ENCODE measurements around the gene MBNL3.

MBNL3 gene

GRCh38 chrX:132395645-132396044 lies 93.2 kb downstream of the MBNL3 start:
- no peak overlapping the region for H3K4me3 ChIP-seq (ENCODE audit: low read depth, low read length)
- no peak for TF ChIP-seq CTCF (IDR thresholded peaks at IDR 0.05; ENCODE audit: borderline replicate concordance, insufficient read depth, low read depth, low read length)

GRCh38 chrX:132395026-132395425 lies 93.8 kb downstream of the MBNL3 start:
- no peak overlapping the region for H3K4me3 ChIP-seq (ENCODE audit: low read depth, low read length)
- TF ChIP-seq CTCF (IDR thresholded peaks at IDR 0.05; ENCODE audit: borderline replicate concordance, insufficient read depth, low read depth, low read length) = no peak

GRCh38 chrX:132394591-132394990 lies 94.2 kb downstream of the MBNL3 start:
- no peak overlapping the region for H3K4me3 ChIP-seq (ENCODE audit: low read depth, low read length)
- TF ChIP-seq CTCF (IDR thresholded peaks at IDR 0.05; ENCODE audit: borderline replicate concordance, insufficient read depth, low read depth, low read length) = no peak

GRCh38 chrX:132393992-132394391 lies 94.8 kb downstream of the MBNL3 start:
- no peak overlapping the region for H3K4me3 ChIP-seq (ENCODE audit: low read depth, low read length)
- no peak for TF ChIP-seq CTCF (IDR thresholded peaks at IDR 0.05; ENCODE audit: borderline replicate concordance, insufficient read depth, low read depth, low read length)

GRCh38 chrX:132393485-132393884 lies 95.4 kb downstream of the MBNL3 start:
- TF ChIP-seq CTCF (IDR thresholded peaks at IDR 0.05; ENCODE audit: borderline replicate concordance, insufficient read depth, low read depth, low read length) = no peak
- no peak overlapping the region for H3K4me3 ChIP-seq (ENCODE audit: low read depth, low read length)

DNA sequence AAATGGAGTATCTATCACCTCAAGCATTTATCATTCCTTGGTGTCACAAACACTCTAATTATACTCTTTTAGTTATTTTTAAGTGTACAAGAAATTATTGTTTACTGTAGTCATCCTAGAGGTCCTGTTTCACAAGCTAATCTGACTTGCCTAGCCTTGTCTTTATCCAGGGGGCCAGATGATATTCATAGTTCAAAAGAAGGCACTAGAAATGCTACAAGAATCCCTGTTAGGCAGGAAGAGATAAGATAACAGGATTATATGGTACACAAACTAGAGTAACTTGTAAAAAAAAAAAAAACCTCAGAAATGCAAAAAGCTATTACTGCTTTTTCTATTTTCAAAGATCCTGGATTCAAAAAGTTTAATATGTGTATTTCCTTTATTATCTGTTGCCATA lies 95.8 kb downstream of the MBNL3 start:
- no peak overlapping the region for H3K4me3 ChIP-seq (ENCODE audit: low read depth, low read length)
- TF ChIP-seq CTCF (IDR thresholded peaks at IDR 0.05; ENCODE audit: borderline replicate concordance, insufficient read depth, low read depth, low read length) = no peak

DNA sequence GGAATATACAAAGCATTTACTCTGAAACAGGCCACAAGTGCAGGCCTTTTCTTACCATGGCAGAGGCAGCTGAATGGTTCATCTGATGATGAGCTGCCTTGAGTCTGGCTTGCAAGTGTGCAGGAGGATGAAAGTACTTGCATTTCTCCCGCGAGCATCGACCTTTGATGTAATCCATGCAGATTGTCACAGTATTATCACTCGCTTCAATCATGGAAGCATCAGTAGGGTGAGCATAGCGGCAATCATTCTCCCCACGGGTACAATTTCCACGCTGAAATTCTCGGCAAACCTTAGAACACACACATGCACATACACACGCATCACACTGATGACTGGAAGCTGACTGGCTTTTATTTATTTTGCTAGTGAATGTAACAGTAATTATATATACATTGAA lies 98.0 kb downstream of the MBNL3 start:
- no peak overlapping the region for H3K4me3 ChIP-seq (ENCODE audit: low read depth, low read length)
- TF ChIP-seq CTCF (IDR thresholded peaks at IDR 0.05; ENCODE audit: borderline replicate concordance, insufficient read depth, low read depth, low read length) = no peak
